ENCODE results near the gene EDC4. TPM values are rescaled to one million over a fixed set of nuclear protein-coding genes. Genes with fewer than 3 reads are reported as not detected.
A peak's percentile ranks its signal among the peaks of the same experiment; 100 is the strongest.

The EDC4 gene
- total RNA-seq, 1 experiment from 2014 or later = 85.3 TPM

- intact Hi-C loops (cut with micrococcal nuclease; ENCODE audit: unreplicated experiment) (no loop called here), in situ Hi-C loops (cut with HindIII; ENCODE audit: low pct_unique_long_range_greater_than_20kb, low sequenced_read_pairs) (no loop called here)
- Histone ChIP-seq H3K4me1 (ENCODE audit: control insufficient read depth, insufficient read depth, low read length) (peaks cover 26% of the 10 kb centered on the region), H3K9me3 (ENCODE audit: control insufficient read depth, insufficient read depth, low read depth, low read length) (no peaks in the 10 kb centered on the region), H3K27ac (ENCODE audit: low read length) (peak overlapping the region; percentile 93), H3K36me3 (ENCODE audit: control insufficient read depth, insufficient read depth, low read length) (no peaks in the 10 kb centered on the region; the same call in none of the 2 replicates), H3K27me3 (ENCODE audit: control insufficient read depth, insufficient read depth, low read length) (no peaks in the 10 kb centered on the region), H3K4me3 (ENCODE audit: low read depth in 2 of 2, low read length in 2 of 2) (peak overlapping the region; percentile 85 to 92)
- TF ChIP-seq POLR2AphosphoS5 (IDR thresholded peaks at IDR 0.05; ENCODE audit: low read depth, low read length) (no peak), CTCF (IDR thresholded peaks at IDR 0.05) (no peak), REST (IDR thresholded peaks at IDR 0.05; ENCODE audit: insufficient read depth in 1 of 2, low read depth in 2 of 2, low read length in 1 of 2) (no peak), SIN3A (IDR thresholded peaks at IDR 0.05; ENCODE audit: borderline replicate concordance, insufficient read depth, low read depth, low read length) (no peak), TCF7L2 (IDR thresholded peaks at IDR 0.05; ENCODE audit: low read depth, low read length) (no peak)
- BruUV-seq (replicated peaks) = no TSS peak
- CTCF ChIA-PET = interaction anchor here (0.5 to 0.9 kb wide), 2 partner anchors 29 to 32 kb away, joined by 3 read pairs; no protein-coding TSS in a partner anchor
- DNase-seq (ENCODE audit: low read depth, low spot score) (no peak), ATAC-seq (no peak)
- POLR2A ChIA-PET = interaction anchor here (1.0 kb wide), 1 partner anchor 39 kb away, joined by 3 read pairs; the partner anchor contains the start of gene RANBP10
Measured at GRCh38 chr16:67845291-67846062, 27.4 kb upstream of the EDC4 start.

GRCh38 chr16:67846063-67846319, 26.9 kb upstream of the EDC4 start:
- no peak for DNase-seq (ENCODE audit: low read depth, low spot score)
- H3K36me3 ChIP-seq (ENCODE audit: control insufficient read depth, insufficient read depth, low read length) = no peaks in the 10 kb centered on the region; the same call in none of the 2 replicates
- in situ Hi-C loops (cut with HindIII; ENCODE audit: low pct_unique_long_range_greater_than_20kb, low sequenced_read_pairs) (no loop called here), intact Hi-C loops (cut with micrococcal nuclease; ENCODE audit: unreplicated experiment) (no loop called here)
- ChIA-PET POLR2A (no interaction called here), CTCF (interaction anchor here (0.5 kb wide), 1 partner anchor 32 kb away, joined by 3 read pairs; no protein-coding TSS in a partner anchor)
- no TSS peak for BruUV-seq (replicated peaks)
- TF ChIP-seq SIN3A (IDR thresholded peaks at IDR 0.05; ENCODE audit: borderline replicate concordance, insufficient read depth, low read depth, low read length) (no peak), TCF7L2 (IDR thresholded peaks at IDR 0.05; ENCODE audit: low read depth, low read length) (no peak), REST (IDR thresholded peaks at IDR 0.05; ENCODE audit: insufficient read depth in 1 of 2, low read depth in 2 of 2, low read length in 1 of 2) (no peak), POLR2AphosphoS5 (IDR thresholded peaks at IDR 0.05; ENCODE audit: low read depth, low read length) (no peak), CTCF (IDR thresholded peaks at IDR 0.05) (no peak)
- H3K4me3 ChIP-seq (ENCODE audit: low read depth in 2 of 2, low read length in 2 of 2) = peak overlapping the region; percentile 85 to 92
- peaks cover 26% of the 10 kb centered on the region for H3K4me1 ChIP-seq (ENCODE audit: control insufficient read depth, insufficient read depth, low read length)
- no peaks in the 10 kb centered on the region for H3K9me3 ChIP-seq (ENCODE audit: control insufficient read depth, insufficient read depth, low read depth, low read length)
- no peaks in the 10 kb centered on the region for H3K27me3 ChIP-seq (ENCODE audit: control insufficient read depth, insufficient read depth, low read length)
- no peak for ATAC-seq
- peak overlapping the region; percentile 93 for H3K27ac ChIP-seq (ENCODE audit: low read length)

Data from Panc1 (cell line).